ENCODE results near the gene DDX24.

Gene DDX24

GRCh38 chr14:94021001-94021400 lies 60.0 kb downstream of the DDX24 start:
- no peak for DNase-seq (ENCODE audit: low read depth, low spot score)
- H3K27ac ChIP-seq: no peak overlapping the region

GRCh38 chr14:94020267-94020666 lies 60.7 kb downstream of the DDX24 start:
- no peak overlapping the region for H3K27ac ChIP-seq
- no peak for DNase-seq (ENCODE audit: low read depth, low spot score)

GRCh38 chr14:94019329-94019728 lies 61.7 kb downstream of the DDX24 start:
- no peak overlapping the region for H3K27ac ChIP-seq
- no peak for DNase-seq (ENCODE audit: low read depth, low spot score)

- H3K27ac ChIP-seq: no peak overlapping the region
- no peak for DNase-seq (ENCODE audit: low read depth, low spot score)
These were observed 62.7 kb downstream of the DDX24 start for GRCh38 chr14:94018308-94018707.

GRCh38 chr14:94016446-94016976 lies 64.5 kb downstream of the DDX24 start:
- DNase-seq (ENCODE audit: low read depth, low spot score): no peak
- H3K27ac ChIP-seq: no peak overlapping the region

GRCh38 chr14:94015223-94015622 lies 65.8 kb downstream of the DDX24 start:
- H3K27ac ChIP-seq: no peak overlapping the region
- no peak for DNase-seq (ENCODE audit: low read depth, low spot score)

- no peak for DNase-seq (ENCODE audit: low read depth, low spot score)
- H3K27ac ChIP-seq: no peak overlapping the region
These were observed 66.6 kb downstream of the DDX24 start for GRCh38 chr14:94014382-94014781.

- DNase-seq (ENCODE audit: low read depth, low spot score): no peak
- no peak overlapping the region for H3K27ac ChIP-seq
These were observed 69.2 kb downstream of the DDX24 start for GRCh38 chr14:94011795-94012194.

GRCh38 chr14:94010625-94011024 lies 70.4 kb downstream of the DDX24 start:
- no peak overlapping the region for H3K27ac ChIP-seq
- DNase-seq (ENCODE audit: low read depth, low spot score): no peak

- no peak for DNase-seq (ENCODE audit: low read depth, low spot score)
- H3K27ac ChIP-seq: no peak overlapping the region
These were observed 71.2 kb downstream of the DDX24 start for GRCh38 chr14:94009767-94010166.

GRCh38 chr14:94008234-94008633 lies 72.8 kb downstream of the DDX24 start:
- no peak overlapping the region for H3K27ac ChIP-seq
- DNase-seq (ENCODE audit: low read depth, low spot score): no peak

GRCh38 chr14:94005324-94006073 lies 75.5 kb downstream of the DDX24 start:
- DNase-seq (ENCODE audit: low read depth, low spot score): no peak
- H3K27ac ChIP-seq: no peak overlapping the region

- no peak for DNase-seq (ENCODE audit: low read depth, low spot score)
- H3K27ac ChIP-seq: no peak overlapping the region
These were observed 77.0 kb downstream of the DDX24 start for GRCh38 chr14:94004015-94004414.

- DNase-seq (ENCODE audit: low read depth, low spot score): no peak
- H3K27ac ChIP-seq: no peak overlapping the region
These were observed 77.6 kb downstream of the DDX24 start for GRCh38 chr14:94003397-94003796.

- no peak overlapping the region for H3K27ac ChIP-seq
- DNase-seq (ENCODE audit: low read depth, low spot score): no peak
These were observed 79.3 kb downstream of the DDX24 start for GRCh38 chr14:94001501-94002396.

- no peak for DNase-seq (ENCODE audit: low read depth, low spot score)
- no peak overlapping the region for H3K27ac ChIP-seq
These were observed 80.0 kb downstream of the DDX24 start for GRCh38 chr14:94001016-94001415.

- DNase-seq (ENCODE audit: low read depth, low spot score): no peak
- H3K27ac ChIP-seq: no peak overlapping the region
These were observed 80.7 kb downstream of the DDX24 start for GRCh38 chr14:94000267-94000666.

- DNase-seq (ENCODE audit: low read depth, low spot score): no peak
- H3K27ac ChIP-seq: no peak overlapping the region
These were observed 81.4 kb downstream of the DDX24 start for GRCh38 chr14:93999573-93999972.

- no peak for DNase-seq (ENCODE audit: low read depth, low spot score)
- H3K27ac ChIP-seq: no peak overlapping the region
These were observed 82.1 kb downstream of the DDX24 start for GRCh38 chr14:93998871-93999403.

All from epithelial cell of prostate (primary cell).